Measurements from ENCODE around the gene CRIP3. TPM values are rescaled to one million over a fixed set of nuclear protein-coding genes. Genes with fewer than 3 reads are reported as not detected.

The CRIP3 gene
- total RNA-seq, 1 experiment from 2014 or later = 16.9 TPM

- H3K27me3 ChIP-seq (ENCODE audit: insufficient read depth, low read length) = no peaks in the 10 kb centered on the region
- H3K9me3 ChIP-seq (ENCODE audit: control insufficient read depth, low read depth, low read length) = no peaks in the 10 kb centered on the region
- no peak overlapping the region for H3K56ac ChIP-seq (ENCODE audit: insufficient read length, low read depth, low read length)
- WGBS (ENCODE audit: extremely low coverage, insufficient read length, low lambda C conversion rate) = no CpG with 5 or more reads among the region's 83 CpGs
- H3K27ac Mint-ChIP-seq = peak overlapping the region in 1 of 3 experiments; percentile 67; a peak in 1 of 7 replicates
- no peak overlapping the region for H2BK12ac ChIP-seq (ENCODE audit: insufficient read length, low read depth, low read length)
- H3K4me1 ChIP-seq (ENCODE audit: insufficient read depth, low read length) = no peaks in the 10 kb centered on the region
- no peak overlapping the region for H3K27ac ChIP-seq (ENCODE audit: insufficient read length, low read depth, low read length)
- no peak overlapping the region for H3K4me2 ChIP-seq (ENCODE audit: insufficient read depth, insufficient read length, low read length)
- H3K4me3 Mint-ChIP-seq = no peak overlapping the region
- H4K8ac ChIP-seq (replicated peaks; ENCODE audit: insufficient read length, low read depth, low read length) = no peak overlapping the region
- no peak overlapping the region for H4K91ac ChIP-seq (ENCODE audit: insufficient read length, low read depth, low read length)
- H3K14ac ChIP-seq (ENCODE audit: insufficient read depth, low read length) = no peak overlapping the region
- no peak for TF ChIP-seq CTCF (conservative IDR thresholded peaks at IDR 0.05)
- H4K20me1 ChIP-seq (ENCODE audit: control insufficient read depth, insufficient read depth, insufficient read length) = no peaks in the 10 kb centered on the region
- no peak overlapping the region for H3K9ac ChIP-seq (ENCODE audit: extremely low read depth, insufficient read length, low read length)
- H3K18ac ChIP-seq (ENCODE audit: insufficient read length, low read depth, low read length) = no peak overlapping the region
- no peak overlapping the region for H2BK15ac ChIP-seq (ENCODE audit: low read depth, low read length)
- H2BK5ac ChIP-seq (ENCODE audit: insufficient read length, low read length) = no peak overlapping the region
- H2AFZ ChIP-seq (ENCODE audit: low read length) = no peak overlapping the region
- H3K27me3 Mint-ChIP-seq (ENCODE audit: low read depth) = peaks cover 6% of the 10 kb centered on the region
- peaks cover 10 to 28% of the 10 kb centered on the region in 2 experiments for H3K4me1 Mint-ChIP-seq
- no peak overlapping the region for H2AK5ac ChIP-seq (ENCODE audit: insufficient read length, low read length)
- H3K79me2 ChIP-seq (ENCODE audit: insufficient read depth, low read length) = no peaks in the 10 kb centered on the region
- no peak overlapping the region for H2BK20ac ChIP-seq (ENCODE audit: low read depth, low read length, poor library complexity, severe bottlenecking)
- H3K4ac ChIP-seq (ENCODE audit: low read depth, low read length) = no peak overlapping the region
- no peaks in the 10 kb centered on the region for H3K9me3 Mint-ChIP-seq
- H4K5ac ChIP-seq (ENCODE audit: insufficient read length, low read depth, low read length) = no peak overlapping the region
- H3K23ac ChIP-seq (ENCODE audit: insufficient read length, low read depth, low read length) = no peak overlapping the region
- no peaks in the 10 kb centered on the region for H3K79me1 ChIP-seq (ENCODE audit: insufficient read depth, low read depth, low read length, poor library complexity, severe bottlenecking)
- no peak overlapping the region for H2BK120ac ChIP-seq (ENCODE audit: low read depth, low read length, poor library complexity, severe bottlenecking)
- DNase-seq = no peak
- no peak overlapping the region for H3T11ph ChIP-seq (ENCODE audit: low read length)
- H3K23me2 ChIP-seq (ENCODE audit: insufficient read length, low read depth, low read length, poor library complexity, severe bottlenecking) = no peaks in the 10 kb centered on the region
- no peaks in the 10 kb centered on the region for H3K36me3 Mint-ChIP-seq (ENCODE audit: insufficient read depth in 1 of 3, low read depth in 3 of 3)
Observed at GRCh38 chr6:43284991-43285781, 23.4 kb downstream of the CRIP3 start.

All from H9 (cell line).